Hematopoietic multipotent progenitor cell (in vitro differentiated cells): ENCODE data around the gene TMED3. TPM values are rescaled to one million over a fixed set of nuclear protein-coding genes. Genes with fewer than 3 reads are reported as not detected.

Experiments
- DNase-seq, 3 donors: peaks; one replicate each; pipeline ENCODE4 v3.0.0-alpha.2; 2011 to 2015; ENCODE audit warnings: low read depth in 2 of 3, low spot score in 2 of 3
- total RNA-seq: library from RNA; depleted of rRNA; stranded (reverse); fragments of >200 nt; gene quantifications from one replicate; pipeline ENCODE4 v1.2.3, GENCODE V29; 2012

TMED3 gene
- 131 TPM for total RNA-seq

- DNase-seq = peak; percentile 58 to 92 (median 90)
These were observed at the start of gene TMED3 for GRCh38 chr15:79310985-79311900. Gene TMED3, plus strand, starts transcription at chr15:79311112. Its CDS starts 138 bp downstream, at chr15:79311250.

- no peak for DNase-seq
These were observed 49.1 kb upstream of the TMED3 start for GRCh38 chr15:79261836-79262235.

GRCh38 chr15:79265167-79265566 lies 45.7 kb upstream of the TMED3 start:
- DNase-seq = no peak

- DNase-seq = no peak
These were observed 44.8 kb upstream of the TMED3 start for GRCh38 chr15:79265987-79266579.

GRCh38 chr15:79282371-79283251 lies 28.3 kb upstream of the TMED3 start, which contains the start of gene ANKRD34C:
Gene ANKRD34C, plus strand, starts transcription at chr15:79282722. Its CDS starts 10,563 bp downstream, at chr15:79293285.
- DNase-seq = no peak

- peak; percentile 5 to 63 (median 45) for DNase-seq
These were observed 27.5 kb upstream of the TMED3 start for GRCh38 chr15:79283252-79284048.

GRCh38 chr15:79290642-79291275 lies 20.2 kb upstream of the TMED3 start:
- DNase-seq = no peak

- no peak for DNase-seq
These were observed 18.9 kb upstream of the TMED3 start for GRCh38 chr15:79292011-79292410.

GRCh38 chr15:79294075-79294474 lies 16.8 kb upstream of the TMED3 start:
- no peak for DNase-seq

- DNase-seq = no peak
These were observed 14.3 kb upstream of the TMED3 start for GRCh38 chr15:79296583-79296982.

GRCh38 chr15:79299126-79299840 lies 11.6 kb upstream of the TMED3 start:
- DNase-seq = no peak

- no peak for DNase-seq
These were observed 11.1 kb upstream of the TMED3 start for GRCh38 chr15:79299841-79300235.

- no peak for DNase-seq
These were observed 3.7 kb upstream of the TMED3 start for GRCh38 chr15:79307251-79307650.

- no peak for DNase-seq
These were observed 2.0 kb upstream of the TMED3 start for GRCh38 chr15:79308874-79309273.

- no peak for DNase-seq
These were observed 314 bp upstream of the TMED3 start for GRCh38 chr15:79310612-79310984.

GRCh38 chr15:79311901-79312553 lies 1.1 kb downstream of the TMED3 start:
- DNase-seq = no peak

- DNase-seq = no peak
These were observed 3.3 kb downstream of the TMED3 start for GRCh38 chr15:79314186-79314585.

- no peak for DNase-seq
These were observed 3.9 kb downstream of the TMED3 start for GRCh38 chr15:79314811-79315210.
